HCT116 (cell line): ENCODE measurements around the gene CNST. TPM values are rescaled to one million over a fixed set of nuclear protein-coding genes. Genes with fewer than 3 reads are reported as not detected.

Experiments
- ATAC-seq: fragments of 200-7000 bp; cut with Tn5 transposase; 2 replicates; pipeline ENCODE4 v1.9.1; 2020; ENCODE audit warnings: mild to moderate bottlenecking, moderate library complexity
- BruUV-seq: library from RNA; stranded (reverse); fragments of 400-500 nt; replicated peaks from 2 replicates; lab custom pipeline; 2021; lab: Mats Ljungman, UMichigan
- CTCF ChIA-PET: fragments of 300-600 bp; sonication (Branson Sonifier 250); formaldehyde crosslinking; loops from one replicate; lab custom pipeline; 2021; ENCODE audit warnings: antibody characterized with exemption; lab: Charles Lee
- POLR2A ChIA-PET: fragments of 300-600, 350-600 bp; sonication (Branson Sonifier 250); formaldehyde crosslinking; loops from one replicate; lab custom pipeline; 2021; ENCODE audit warnings: antibody characterized with exemption; lab: Charles Lee
- RAD21 ChIA-PET, 2 experiments: fragments of 300-600 bp; sonication (Branson Sonifier 250); formaldehyde crosslinking; loops; one replicate each; lab custom pipeline; 2023; ENCODE audit warnings: low total read pairs in 2 of 2; ENCODE audit not compliant: uncharacterized antibody in 2 of 2, unreplicated experiment in 2 of 2, low non-redundant PET in 1 of 2; lab: Charles Lee
- DNase-seq: peaks from one replicate; pipeline ENCODE4 v3.0.0-alpha.2; 2010; ENCODE audit warnings: low read depth, low spot score
- H2AFZ ChIP-seq: fragments of 200-600 bp; shearing (Covaris generic), sonication (generic); 2 replicates; pipeline ENCODE4 v1.6.1; 2017; ENCODE audit warnings: low read depth, mixed run types, mixed read lengths, antibody characterized with exemption, low read length; ENCODE audit not compliant: poor library complexity, severe bottlenecking
- H3K27ac ChIP-seq: 2 replicates; pipeline ENCODE4 v1.5.1; 2012; ENCODE audit warnings: low read depth, low read length
- H3K27me3 ChIP-seq: fragments of 200-600 bp; sonication (generic); 2 replicates; pipeline ENCODE4 v1.6.1; 2016; ENCODE audit warnings: mixed run types, low read length, mixed read lengths; ENCODE audit not compliant: insufficient read depth
- H3K36me3 ChIP-seq, 2 experiments: fragments of 200-500 bp in 1 of 2; fragments of 200-600 bp in 1 of 2; sonication (Bioruptor generic) in 1 of 2; sonication (generic) in 1 of 2; 2 replicates each; pipeline versions ENCODE4 v1.5.1 to v1.6.1; 2014 to 2016; ENCODE audit warnings: low read length in 2 of 2, inconsistent platforms in 1 of 2, mixed read lengths in 1 of 2, mixed run types in 1 of 2; ENCODE audit not compliant: insufficient read depth in 2 of 2, control insufficient read depth in 1 of 2
- H3K4me1 ChIP-seq, 2 experiments: fragments of 200-600 bp in 1 of 2; sonication (generic) in 1 of 2; 2 replicates each; pipeline versions ENCODE4 v1.5.1 to v1.6.1; 2012 to 2017; ENCODE audit warnings: low read length in 2 of 2, inconsistent platforms in 1 of 2, mild to moderate bottlenecking in 1 of 2, mixed read lengths in 1 of 2, mixed run types in 1 of 2, moderate library complexity in 1 of 2; ENCODE audit not compliant: insufficient read depth in 2 of 2, control insufficient read depth in 1 of 2
- H3K4me2 ChIP-seq: fragments of 200-600 bp; sonication (generic); 2 replicates; pipeline ENCODE4 v1.6.1; 2017; ENCODE audit warnings: mixed run types, low read length, mixed read lengths
- H3K4me3 ChIP-seq, 2 experiments: fragments of 200-600 bp in 1 of 2; sonication (generic) in 1 of 2; replicated peaks in 1 of 2; 2 replicates each; pipeline ENCODE4 v1.5.1; 2011 to 2016; ENCODE audit warnings: low read length in 2 of 2, control low read depth in 1 of 2, low read depth in 1 of 2, mild to moderate bottlenecking in 1 of 2, mixed read lengths in 1 of 2, mixed run types in 1 of 2
- H3K79me2 ChIP-seq: fragments of 200-600 bp; sonication (generic); 2 replicates; pipeline ENCODE4 v1.6.1; 2017; ENCODE audit warnings: mild to moderate bottlenecking, mixed run types, low read length, moderate library complexity, mixed read lengths; ENCODE audit not compliant: insufficient read depth
- H3K9ac ChIP-seq: fragments of 200-600 bp; sonication (generic); 2 replicates; pipeline ENCODE4 v1.6.1; 2016; ENCODE audit warnings: low read length, mixed read lengths
- H3K9me2 ChIP-seq: fragments of 200-600 bp; sonication (generic), shearing (Covaris generic); 2 replicates; pipeline ENCODE4 v1.6.1; 2017; ENCODE audit warnings: mixed run types, mild to moderate bottlenecking, moderate library complexity; ENCODE audit not compliant: insufficient read depth
- H3K9me3 ChIP-seq, 2 experiments: fragments of 200-500 bp in 1 of 2; fragments of 200-600 bp in 1 of 2; sonication (Bioruptor generic) in 1 of 2; sonication (generic) in 1 of 2; 2 replicates each; pipeline ENCODE4 v1.6.1; 2014 to 2017; ENCODE audit warnings: low read length in 2 of 2, mixed read lengths in 2 of 2, inconsistent platforms in 1 of 2, low read depth in 1 of 2, mild to moderate bottlenecking in 1 of 2, mixed run types in 1 of 2, moderate library complexity in 1 of 2; ENCODE audit not compliant: control insufficient read depth in 1 of 2, insufficient read depth in 1 of 2
- H4K20me1 ChIP-seq: fragments of 200-600 bp; sonication (generic), shearing (Covaris generic); 2 replicates; pipeline ENCODE4 v1.6.1; 2017; ENCODE audit warnings: mixed run types, mild to moderate bottlenecking, moderate library complexity; ENCODE audit not compliant: insufficient read depth
- CEBPB ChIP-seq: IDR thresholded peaks from 2 replicates; pipeline ENCODE4 v1.6.1; 2012; ENCODE audit warnings: low read depth
- CTCF ChIP-seq, 3 experiments: fragments of 200-600 bp in 1 of 3; sonication (generic) in 1 of 3; IDR thresholded peaks in 2 of 3; conservative IDR thresholded peaks in 1 of 3; 2 replicates each; pipeline ENCODE4 v1.5.1; 2012 to 2017; ENCODE audit warnings: low read depth in 2 of 3, low read length in 2 of 3, antibody characterized with exemption in 1 of 3, borderline replicate concordance in 1 of 3, control low read depth in 1 of 3, mild to moderate bottlenecking in 1 of 3, mixed read lengths in 1 of 3, mixed run types in 1 of 3, moderate library complexity in 1 of 3; ENCODE audit not compliant: insufficient read depth in 1 of 3
- EZH2phosphoT487 ChIP-seq: fragments of 200-600 bp; IDR thresholded peaks from 2 replicates; pipeline ENCODE4 v1.6.1; 2018; ENCODE audit warnings: antibody characterized with exemption, borderline replicate concordance
- FOSL1 ChIP-seq: IDR thresholded peaks from 2 replicates; pipeline ENCODE4 v1.6.1; 2012; ENCODE audit warnings: low read depth
- JUND ChIP-seq: IDR thresholded peaks from 2 replicates; pipeline ENCODE4 v1.6.1; 2012
- SRF ChIP-seq: IDR thresholded peaks from 2 replicates; pipeline ENCODE4 v1.6.1; 2012; ENCODE audit warnings: low read depth
- TCF7L2 ChIP-seq: IDR thresholded peaks from 2 replicates; pipeline ENCODE4 v1.7.0; 2011; ENCODE audit warnings: borderline replicate concordance, inconsistent platforms; ENCODE audit not compliant: insufficient read depth, insufficient read length; ENCODE audit errors: extremely low read depth
- intact Hi-C: fragments of 100-400 bp; cut with micrococcal nuclease; formaldehyde crosslinking; loops from 2 replicates; pipeline ENCODE4 v1.10.0; 2022
- total RNA-seq: library from RNA; stranded (reverse); gene quantifications from one replicate; pipeline ENCODE4 v1.2.1, GENCODE V29; 2021; ENCODE audit not compliant: unreplicated experiment

Gene CNST
- total RNA-seq, 1 experiment from 2014 or later, result 13.5 TPM

GRCh38 chr1:246651012-246651695 is 84.9 kb downstream of the CNST start (continued):
- TF ChIP-seq EZH2phosphoT487 (no peak), CTCF (IDR thresholded peaks at IDR 0.05 in 2 of 3, conservative IDR thresholded peaks at IDR 0.05 in 1 of 3; ENCODE audit: borderline replicate concordance in 1 of 3, insufficient read depth in 1 of 3, low read depth in 2 of 3, low read length in 2 of 3) (no peak)

GRCh38 chr1:246658567-246658966 is 92.3 kb downstream of the CNST start:
- Histone ChIP-seq H3K4me3 (no peak overlapping the region), H3K4me2 (no peak overlapping the region), H3K9ac (no peak overlapping the region), H3K36me3 (no peaks in the 10 kb centered on the region), H3K27ac (no peak overlapping the region), H3K9me3 (no peaks in the 10 kb centered on the region), H3K9me2 (no peaks in the 10 kb centered on the region), H3K4me1 (no peaks in the 10 kb centered on the region), H3K79me2 (no peaks in the 10 kb centered on the region), H2AFZ (no peak overlapping the region), H4K20me1 (no peaks in the 10 kb centered on the region), H3K27me3 (no peaks in the 10 kb centered on the region)
- POLR2A ChIA-PET, result no interaction called here
- RAD21 ChIA-PET, result no interaction called here
- BruUV-seq, result no TSS peak
- TF ChIP-seq FOSL1 (no peak), SRF (no peak), CEBPB (no peak), TCF7L2 (no peak), JUND (no peak)
- ATAC-seq (no peak), DNase-seq (no peak)
- CTCF ChIA-PET, result no interaction called here
- intact Hi-C loops, result no loop called here
